GM18909 (cell line): ENCODE data around the gene TXNDC17.
A peak's percentile ranks its signal among the peaks of the same experiment; 100 is the strongest.
"Not testable (repeated sequence)": the region's sequence is repeated elsewhere in the genome, so short reads cannot be mapped to it uniquely, and the experiment has no call there.

Experiments used
- ATAC-seq: cut with Tn5 transposase; IDR thresholded peaks from one replicate; pipeline ENCODE4 v1.9.1; 2021; ENCODE audit warnings: mild to moderate bottlenecking; ENCODE audit not compliant: unreplicated experiment, poor library complexity

TXNDC17 gene

GRCh38 chr17:6636616-6637457 is 4.0 kb upstream of the TXNDC17 start:
- ATAC-seq = no peak

- ATAC-seq = no peak
These were observed 3.4 kb upstream of the TXNDC17 start for GRCh38 chr17:6637458-6637840.

GRCh38 chr17:6638046-6638908 is 2.6 kb upstream of the TXNDC17 start:
- ATAC-seq = no peak

- ATAC-seq = no peak
These were observed 1.8 kb upstream of the TXNDC17 start for GRCh38 chr17:6639014-6639585.

- ATAC-seq = peak; percentile 12
These were observed 999 bp upstream of the TXNDC17 start for GRCh38 chr17:6639586-6640535.

- ATAC-seq = peak; percentile 13
These were observed 495 bp downstream of the TXNDC17 start for GRCh38 chr17:6641247-6641863.

- ATAC-seq = no peak
These were observed 1.7 kb downstream of the TXNDC17 start for GRCh38 chr17:6642592-6642991.

GRCh38 chr17:6643451-6644125 is 2.7 kb downstream of the TXNDC17 start:
- ATAC-seq = no peak

GRCh38 chr17:6648181-6648580 is 7.3 kb downstream of the TXNDC17 start:
- ATAC-seq = no peak

- peak; percentile 85 for ATAC-seq
These were observed 10.6 kb downstream of the TXNDC17 start, which contains the start of the genes C17orf100 and MED31 for GRCh38 chr17:6651354-6651918. C17orf100 (plus strand) TSS chr17:6651762; CDS start chr17:6651914, 152 bp downstream. MED31 (minus strand) TSS chr17:6651605; CDS start chr17:6651528, 77 bp downstream.

GRCh38 chr17:6651919-6652452 is 11.1 kb downstream of the TXNDC17 start:
- ATAC-seq = no peak

GRCh38 chr17:6654841-6655731 is 14.2 kb downstream of the TXNDC17 start:
- no peak for ATAC-seq

- not testable (repeated sequence) for ATAC-seq
These were observed 15.0 kb downstream of the TXNDC17 start for GRCh38 chr17:6655732-6656361.

- not testable (repeated sequence) for ATAC-seq
These were observed 16.2 kb downstream of the TXNDC17 start for GRCh38 chr17:6656797-6657632.

GRCh38 chr17:6657633-6658287 is 16.9 kb downstream of the TXNDC17 start:
- no peak for ATAC-seq
